Stimulated activated CD4-positive, alpha-beta T cell treated with anti-CD3 and anti-CD28 coated beads, Interleukin-12 subunit alpha, Interleukin-12 subunit beta, amount 100 ng/mL, for 48 hours (primary cell): Measurements from ENCODE around the gene ADAMTS5.

Experiments used
- DNase-seq, 3 donors: peaks; one replicate each; pipeline ENCODE4 v3.0.0-alpha.2; 2020; ENCODE audit warnings: low read depth in 2 of 3, low spot score in 1 of 3

The ADAMTS5 gene

DNA sequence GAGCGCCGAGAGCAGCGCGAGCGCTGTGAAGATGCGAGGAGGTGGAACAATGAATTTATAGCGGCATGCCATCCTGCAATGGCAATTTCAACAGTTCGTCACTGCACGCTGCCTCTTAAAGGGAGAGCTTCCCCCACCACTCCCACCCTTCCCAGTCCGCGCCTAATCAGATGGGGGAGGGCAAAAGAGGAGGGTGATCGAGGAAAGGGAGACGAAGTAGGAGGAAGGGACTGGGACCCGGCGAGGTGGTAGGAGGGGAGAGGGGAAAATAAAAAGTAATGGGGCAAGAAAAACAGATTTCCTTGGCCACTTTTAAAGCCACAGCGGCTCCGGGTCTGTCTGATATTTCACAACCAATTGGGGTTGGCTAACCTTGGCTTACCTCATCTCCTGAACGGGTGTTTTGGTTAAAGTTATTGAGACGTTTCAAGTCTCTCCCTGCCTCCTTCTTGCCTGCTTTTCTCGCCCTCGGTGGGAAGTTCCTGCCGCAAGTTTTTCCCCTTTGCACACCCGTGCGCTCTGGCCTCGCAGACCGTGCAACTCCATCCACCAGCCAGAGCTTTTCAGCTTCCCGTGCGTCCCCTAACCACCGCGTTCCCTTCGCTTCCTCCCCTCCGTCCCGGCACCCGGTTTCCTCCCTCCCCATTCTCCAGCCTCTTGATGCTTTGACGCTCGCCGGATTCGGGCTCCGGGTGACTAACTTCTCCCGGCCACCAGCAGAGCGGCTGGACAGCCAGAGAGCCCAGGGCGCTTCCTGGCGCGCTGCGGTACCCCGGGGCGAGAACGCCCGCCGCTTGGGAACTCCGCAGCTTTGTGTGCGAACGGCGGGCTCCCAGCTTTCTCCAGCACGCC, at the start of gene ADAMTS5:
Gene ADAMTS5, minus strand, starts transcription at position 27 of the 852 bp plus-strand sequence. CDS start 697 bp downstream, outside the sequence.
- DNase-seq: no peak

DNA sequence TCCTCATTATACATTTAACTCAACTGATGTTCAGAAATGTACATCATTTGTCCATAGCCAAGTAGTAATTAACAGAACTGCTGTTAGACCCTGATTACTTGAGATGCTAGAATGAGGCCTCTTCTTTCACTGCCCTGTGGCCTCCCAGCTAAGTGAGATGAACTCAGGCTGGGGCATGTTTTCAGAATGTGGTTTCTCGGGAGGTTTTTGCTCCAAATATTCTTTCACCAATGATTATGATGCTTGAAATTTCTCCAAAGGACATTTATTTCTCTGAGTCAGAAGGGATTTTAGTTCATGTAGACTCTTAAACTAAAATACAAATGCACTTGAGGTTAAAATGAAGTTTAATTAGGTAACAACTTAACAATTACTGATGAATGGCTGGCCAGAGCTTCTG, 34.6 kb upstream of the ADAMTS5 start:
- DNase-seq: no peak

DNA sequence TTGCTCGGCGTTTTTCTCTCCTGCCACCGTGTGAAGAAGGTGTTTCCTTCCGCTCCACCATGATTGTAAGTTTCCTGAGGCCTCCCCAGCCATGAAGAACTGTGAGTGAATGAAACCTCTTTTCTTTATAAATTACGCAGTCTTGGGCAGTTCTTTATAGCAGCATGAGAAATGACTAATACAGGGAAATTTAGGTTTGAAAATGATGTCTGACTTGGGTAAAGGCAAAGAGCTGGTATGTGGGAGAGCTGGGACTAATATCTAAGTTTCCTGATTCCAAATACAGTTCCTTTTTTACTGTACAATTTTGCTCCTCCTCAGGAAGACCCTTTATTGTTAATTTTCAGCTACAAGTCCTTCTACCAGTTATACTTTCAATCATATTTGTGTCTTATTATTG, 16.7 kb upstream of the ADAMTS5 start:
- DNase-seq: no peak

DNA sequence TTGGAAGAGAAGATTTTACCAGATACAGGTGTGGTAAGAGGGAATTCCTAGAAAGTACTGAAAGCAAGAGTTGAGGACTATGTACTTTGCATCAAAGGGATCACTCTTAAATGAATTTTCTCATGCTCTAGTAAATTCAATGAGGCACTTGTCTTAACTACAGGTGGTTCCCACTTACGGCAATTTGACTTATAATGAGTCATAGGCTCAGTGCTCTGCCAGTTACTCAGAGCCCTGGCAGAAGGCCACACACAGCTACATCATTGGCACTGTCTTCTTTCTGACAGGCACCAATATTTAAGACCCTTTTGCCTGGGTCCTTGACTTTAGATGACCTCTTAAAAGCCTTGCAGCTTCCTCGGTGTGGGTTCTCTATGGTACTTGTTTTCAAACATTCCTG, 15.9 kb upstream of the ADAMTS5 start:
- no peak for DNase-seq

DNA sequence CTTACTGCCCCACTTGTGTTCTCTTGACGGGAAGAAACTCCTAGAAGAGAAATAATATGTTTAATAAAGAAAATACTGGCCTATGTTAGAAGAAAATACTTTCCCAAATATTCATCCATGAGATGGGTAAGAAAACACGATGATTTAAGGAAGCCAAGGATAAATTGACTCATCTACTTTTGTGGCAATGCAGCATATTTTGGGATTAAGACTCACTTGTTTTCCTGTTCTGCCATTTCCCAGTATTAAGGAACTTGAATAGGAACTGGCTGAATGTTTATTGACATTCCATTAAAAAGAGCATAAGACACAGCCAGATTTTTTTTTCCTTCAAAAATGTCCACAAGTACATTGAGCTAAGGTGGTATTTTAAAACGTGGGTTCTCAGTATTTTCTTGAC, 10.9 kb upstream of the ADAMTS5 start:
- DNase-seq: no peak

DNA sequence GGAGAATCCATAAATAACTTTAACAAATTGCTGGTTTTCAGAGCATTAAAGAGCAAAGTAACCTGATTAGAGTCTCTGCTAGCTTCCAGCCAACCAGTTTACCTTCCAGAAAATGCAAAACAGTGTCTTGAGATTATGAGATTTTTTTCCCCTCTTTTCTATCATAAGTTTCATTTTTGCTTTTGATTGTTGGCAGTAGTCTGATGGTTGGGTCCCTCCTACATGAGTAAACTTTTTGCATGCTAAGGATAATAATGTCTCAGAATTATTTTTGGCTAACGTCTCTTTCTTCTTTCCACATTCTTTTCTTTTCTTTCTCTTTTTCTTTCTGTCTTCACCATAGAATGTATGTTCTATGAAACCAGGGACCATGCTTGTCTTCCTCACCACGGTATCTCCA, 6.3 kb upstream of the ADAMTS5 start:
- no peak for DNase-seq

DNA sequence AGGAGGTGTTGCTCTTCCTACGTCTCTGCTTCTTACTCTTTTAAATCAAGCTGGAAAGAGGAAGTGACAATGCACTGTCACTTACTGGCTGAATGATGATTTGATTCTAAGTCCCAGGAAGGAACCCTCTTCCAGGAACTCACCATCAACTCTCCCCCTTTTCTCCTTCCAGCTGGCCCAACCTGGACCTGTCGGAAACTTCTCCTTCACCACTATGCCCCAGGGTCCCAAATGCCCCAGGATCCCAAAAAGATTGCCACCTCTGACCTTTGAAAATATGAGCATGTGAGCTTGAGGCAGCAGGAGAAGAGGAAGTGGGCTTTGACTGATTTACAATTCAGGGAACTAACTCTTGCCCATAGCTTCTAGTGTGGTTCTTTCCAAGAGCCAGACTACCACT, 5.3 kb upstream of the ADAMTS5 start:
- no peak for DNase-seq

DNA sequence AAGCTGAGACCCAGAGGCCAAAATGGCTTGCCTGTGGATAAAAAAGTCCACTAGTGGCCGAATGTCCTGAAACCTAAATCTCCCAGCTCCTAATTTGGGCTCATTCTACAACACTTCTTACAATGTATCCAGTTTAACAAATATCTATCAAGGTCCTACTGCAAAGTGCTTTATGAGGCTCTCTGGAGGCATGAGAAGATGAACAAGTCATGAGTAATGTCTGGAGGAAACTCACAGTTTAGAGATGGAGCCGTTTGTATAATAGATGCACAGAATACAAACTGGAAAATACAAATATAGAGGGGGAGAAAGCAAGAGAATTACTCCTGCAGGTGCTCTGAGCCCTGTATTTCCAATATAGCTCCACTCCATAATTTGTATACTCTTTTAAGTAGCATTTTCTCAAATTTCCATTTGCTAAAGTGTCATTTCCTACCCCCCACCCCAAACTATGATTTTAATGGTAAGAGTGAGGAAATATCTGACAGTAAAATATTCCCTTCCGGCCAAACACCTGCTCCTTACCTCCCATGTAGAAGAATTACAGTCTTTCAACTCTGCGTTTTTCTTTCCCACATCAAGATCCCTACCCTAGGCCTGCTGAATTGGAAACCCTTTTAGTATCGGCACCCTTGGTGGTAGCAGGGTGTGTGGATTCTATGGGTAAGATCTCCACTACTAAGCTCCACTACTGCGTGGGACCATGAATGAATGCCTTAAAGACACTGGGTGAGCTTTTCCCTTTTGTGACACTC, 3.3 kb upstream of the ADAMTS5 start:
- no peak for DNase-seq

DNA sequence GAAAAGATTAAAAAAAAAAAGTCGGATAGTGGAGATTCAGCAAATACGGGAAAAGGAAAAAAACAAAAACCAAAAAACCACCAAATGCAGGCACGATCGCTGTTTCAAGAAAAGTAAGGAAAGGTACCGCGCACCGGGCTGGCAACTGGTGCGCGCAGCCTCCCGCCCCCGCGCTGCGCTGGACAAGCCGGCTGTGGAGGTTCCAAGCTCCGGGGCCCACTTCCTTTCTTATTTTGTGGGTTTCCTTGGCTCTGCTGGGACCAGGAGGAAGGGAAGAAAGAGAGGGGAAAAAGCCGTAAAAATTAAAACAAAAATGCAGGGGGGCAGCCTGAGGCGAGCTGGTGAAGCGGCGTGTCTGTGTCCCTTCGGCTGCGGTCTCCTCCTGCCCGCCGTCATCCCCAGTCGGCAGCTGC, 233 bp downstream of the ADAMTS5 start:
- DNase-seq: no peak

DNA sequence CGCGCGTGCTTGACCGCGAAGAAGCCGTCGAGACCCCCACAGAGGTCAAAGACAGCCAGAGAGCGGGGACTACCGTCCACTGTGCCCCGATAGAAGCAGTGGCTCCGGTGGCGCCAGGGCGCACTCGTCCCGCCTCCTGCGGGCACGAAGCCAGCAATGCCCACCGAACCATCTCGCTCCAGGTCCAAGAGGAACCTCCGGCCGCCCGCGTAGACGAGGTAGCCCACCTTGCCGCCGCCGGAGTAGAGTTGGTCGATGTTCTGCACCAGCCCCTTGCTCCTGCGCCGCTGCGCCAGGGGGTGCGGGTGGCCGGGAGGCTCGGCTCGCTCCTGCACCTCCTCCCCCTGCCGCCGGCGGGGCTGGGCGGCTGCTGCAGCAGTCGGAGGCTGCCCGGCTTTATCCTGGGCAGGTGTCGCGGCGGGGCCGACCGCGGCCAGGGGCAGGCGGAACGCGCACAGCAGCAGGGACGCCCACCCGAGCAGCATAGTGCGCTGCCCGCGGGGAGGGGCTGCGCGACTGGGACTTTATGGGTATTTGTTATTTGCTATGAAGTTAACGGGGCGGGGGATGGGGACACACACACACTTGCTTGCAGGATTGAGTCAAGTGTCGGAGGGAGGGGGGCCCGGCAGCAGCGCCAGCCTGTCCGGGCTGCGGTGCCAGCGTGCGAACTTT, 844 bp downstream of the ADAMTS5 start:
- no peak for DNase-seq

DNA sequence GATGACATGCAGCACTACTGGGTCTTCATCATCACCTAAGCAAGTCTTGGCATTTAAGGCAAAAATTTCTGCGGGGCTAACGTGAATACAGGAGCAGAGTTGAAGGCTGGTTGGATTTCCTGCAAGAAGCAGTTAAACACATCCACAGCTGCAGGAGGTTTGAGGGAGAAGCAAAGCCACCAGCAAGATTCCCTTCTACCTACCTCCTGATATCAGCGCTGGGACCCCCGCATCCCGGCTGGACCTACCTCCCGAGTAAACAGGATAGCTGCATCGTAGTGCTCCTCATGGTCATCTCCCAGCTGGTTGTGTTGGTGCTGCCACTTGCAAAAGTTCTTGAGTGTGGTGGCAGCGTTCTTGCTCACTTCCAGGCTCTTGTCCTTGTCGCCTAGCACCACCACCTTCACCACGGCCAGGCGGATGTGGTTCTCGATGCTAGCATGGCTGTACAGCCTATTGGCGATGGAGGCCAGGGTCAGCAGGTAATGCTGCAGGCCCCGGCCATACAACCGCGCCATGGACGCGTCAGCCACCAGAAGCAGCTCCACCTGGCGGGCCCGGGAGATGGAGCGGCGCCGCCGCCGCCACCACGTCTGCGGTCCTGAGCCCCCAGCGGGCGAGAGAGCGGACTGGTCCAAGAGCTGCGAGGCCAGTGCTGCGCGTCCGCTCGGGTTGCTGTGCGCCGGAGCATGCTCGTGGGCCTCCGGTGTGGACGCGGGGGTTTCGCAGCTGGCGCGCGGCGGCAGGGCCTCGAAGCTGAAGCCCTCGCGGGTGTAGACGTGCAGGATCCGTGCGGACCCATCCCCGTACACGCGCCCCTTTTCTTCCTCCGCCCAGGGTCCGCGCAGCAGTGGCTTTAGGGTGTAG, 1.6 kb downstream of the ADAMTS5 start:
- DNase-seq: no peak

DNA sequence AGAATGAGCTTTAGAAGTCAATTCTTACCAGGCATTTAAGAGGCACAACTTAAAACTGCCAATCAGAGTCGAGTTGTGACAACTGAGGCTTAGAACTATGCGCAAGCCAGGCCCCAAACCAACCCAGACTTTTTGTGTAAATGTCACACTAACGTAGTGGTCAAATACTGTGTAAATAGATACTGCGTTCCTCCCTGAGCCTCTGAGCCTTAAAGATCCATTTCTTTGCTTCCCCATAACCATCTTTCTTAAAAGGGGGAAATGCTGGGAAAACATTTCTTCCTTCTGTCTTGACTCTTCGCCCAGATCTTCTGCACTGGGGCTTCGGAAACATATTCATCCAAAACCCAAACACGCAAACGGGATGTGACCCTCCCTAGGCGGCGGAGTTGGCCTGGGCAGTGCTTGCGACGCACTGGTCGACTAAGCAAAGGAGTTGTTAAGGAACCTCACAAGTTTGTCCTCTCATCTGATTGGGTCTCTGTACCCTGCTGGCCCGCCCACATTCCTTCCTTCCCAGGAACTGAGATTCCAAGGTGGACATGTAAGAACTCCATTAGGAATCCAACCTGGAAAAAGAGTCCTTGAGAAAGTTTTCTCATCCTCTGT, 2.6 kb downstream of the ADAMTS5 start:
- DNase-seq: no peak

DNA sequence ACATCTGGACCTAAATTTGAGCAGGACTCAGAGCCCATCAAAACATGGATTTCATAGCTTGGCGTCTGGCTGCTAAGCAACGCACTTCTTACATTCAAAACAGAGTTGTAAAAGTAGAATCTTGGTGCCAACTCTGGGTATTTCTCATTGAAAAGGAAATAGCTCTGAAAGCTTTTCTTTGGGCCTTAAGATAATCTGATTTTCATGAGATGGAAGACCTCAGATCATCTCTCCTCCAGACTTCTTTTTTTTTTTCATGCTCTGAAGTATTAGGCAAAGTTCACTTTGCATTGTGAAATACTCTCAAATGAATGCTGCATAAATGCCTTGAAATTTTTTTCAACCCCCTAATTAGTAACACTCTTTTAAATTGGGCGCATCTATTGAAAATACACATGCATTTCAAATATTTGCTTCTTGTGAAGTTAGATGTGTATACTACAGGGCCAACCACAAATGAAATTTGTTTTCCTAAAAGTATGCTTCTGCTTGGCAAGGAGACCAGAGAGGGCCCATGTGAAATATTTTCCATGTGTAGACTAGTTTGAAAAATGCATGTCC, 4.2 kb downstream of the ADAMTS5 start:
- DNase-seq: no peak

DNA sequence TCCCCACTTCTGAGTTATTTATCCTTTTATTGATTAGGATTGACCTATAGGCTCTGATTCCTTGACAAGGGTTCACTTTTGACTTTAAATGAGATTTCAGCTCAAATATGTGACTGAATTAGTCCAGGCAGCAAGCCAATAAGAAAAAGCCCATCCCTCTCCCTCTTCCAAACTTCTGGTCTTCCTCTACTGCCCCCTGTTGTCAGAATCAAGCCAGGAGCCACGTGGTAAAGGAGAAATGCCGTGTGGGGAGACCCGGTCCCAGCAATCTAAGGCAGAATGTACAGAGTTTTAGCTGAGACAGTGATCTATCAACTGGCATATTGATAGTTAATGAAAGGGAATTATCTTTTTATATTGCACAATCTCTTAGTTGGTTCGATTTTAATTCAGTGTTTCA, 5.2 kb downstream of the ADAMTS5 start:
- DNase-seq: no peak

DNA sequence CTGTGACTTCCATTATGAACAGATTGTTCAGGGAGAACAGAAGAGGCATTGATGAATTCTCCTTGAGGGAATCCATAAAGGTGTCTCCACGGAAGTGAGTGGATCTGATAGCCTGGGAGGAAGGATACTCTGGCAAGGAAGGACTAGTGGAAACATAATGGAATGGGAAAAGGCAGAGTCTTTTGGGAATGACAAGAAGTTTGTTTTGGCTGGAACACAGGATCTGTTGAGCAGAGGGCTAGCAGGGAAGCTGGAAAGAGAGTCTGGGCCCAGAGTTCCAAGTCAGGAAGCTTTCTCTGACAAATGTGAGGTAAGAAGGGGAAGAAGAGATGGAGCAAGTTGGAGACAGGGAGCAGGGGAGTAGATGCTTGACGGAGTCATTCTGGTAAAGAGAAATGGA, 8.1 kb downstream of the ADAMTS5 start:
- no peak for DNase-seq

DNA sequence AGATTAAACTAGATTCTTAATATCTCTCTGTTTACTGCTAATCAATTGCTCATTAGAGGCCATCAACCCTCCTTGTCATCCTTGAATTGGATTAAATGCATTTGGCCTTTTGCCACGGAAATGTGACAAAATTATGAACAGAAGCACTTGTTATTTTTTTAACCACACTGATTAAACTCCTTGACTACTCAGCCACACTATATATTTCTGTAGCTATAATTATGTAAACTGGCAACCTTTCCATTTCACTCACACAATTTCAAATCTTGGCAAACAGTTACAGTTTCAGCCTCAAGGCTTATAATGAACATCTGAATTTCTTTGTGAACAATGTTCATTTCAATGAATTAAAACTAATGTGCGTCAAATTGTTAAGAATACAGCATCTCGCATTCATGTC, 10.1 kb downstream of the ADAMTS5 start:
- DNase-seq: no peak

DNA sequence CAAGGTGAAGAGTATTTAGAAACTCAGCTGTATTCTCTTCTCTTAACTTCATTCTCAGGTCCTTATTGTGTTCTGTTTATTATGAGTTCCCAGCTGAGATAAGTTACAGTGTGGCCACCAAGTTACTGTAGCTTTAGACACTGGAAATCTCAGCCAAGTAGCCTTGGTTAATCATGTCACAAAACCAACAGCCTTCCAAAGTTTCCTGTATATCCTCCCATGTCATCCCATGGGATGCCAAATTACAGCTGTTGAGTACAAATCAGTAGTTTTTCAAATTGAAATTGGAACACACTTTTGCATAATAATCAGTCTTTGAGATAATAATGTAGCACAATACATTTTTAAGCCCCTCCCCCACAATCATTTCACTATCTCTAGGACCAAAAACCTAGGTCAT, 10.7 kb downstream of the ADAMTS5 start:
- DNase-seq: no peak

DNA sequence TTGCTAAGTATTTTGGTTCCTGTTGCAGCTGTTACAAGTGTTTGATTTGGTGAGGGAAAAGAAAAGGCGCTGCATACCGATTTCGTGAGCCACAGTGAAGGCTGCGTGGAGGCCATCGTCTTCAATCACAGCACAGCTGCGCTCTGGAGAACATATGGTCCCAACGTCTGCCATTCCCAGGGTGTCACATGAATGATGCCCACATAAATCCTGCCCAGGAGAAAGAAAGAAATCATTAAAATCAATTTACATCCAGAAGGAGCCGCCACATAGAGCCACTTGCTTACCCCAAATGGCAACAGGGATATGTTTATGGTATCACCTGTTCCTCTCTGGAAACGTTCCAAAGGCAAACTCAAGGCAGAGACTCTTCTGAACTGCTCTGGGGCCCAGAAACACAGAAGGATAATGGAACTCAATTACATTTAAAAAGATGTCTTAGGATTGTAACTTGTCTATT, 12.2 kb downstream of the ADAMTS5 start:
- DNase-seq: no peak

DNA sequence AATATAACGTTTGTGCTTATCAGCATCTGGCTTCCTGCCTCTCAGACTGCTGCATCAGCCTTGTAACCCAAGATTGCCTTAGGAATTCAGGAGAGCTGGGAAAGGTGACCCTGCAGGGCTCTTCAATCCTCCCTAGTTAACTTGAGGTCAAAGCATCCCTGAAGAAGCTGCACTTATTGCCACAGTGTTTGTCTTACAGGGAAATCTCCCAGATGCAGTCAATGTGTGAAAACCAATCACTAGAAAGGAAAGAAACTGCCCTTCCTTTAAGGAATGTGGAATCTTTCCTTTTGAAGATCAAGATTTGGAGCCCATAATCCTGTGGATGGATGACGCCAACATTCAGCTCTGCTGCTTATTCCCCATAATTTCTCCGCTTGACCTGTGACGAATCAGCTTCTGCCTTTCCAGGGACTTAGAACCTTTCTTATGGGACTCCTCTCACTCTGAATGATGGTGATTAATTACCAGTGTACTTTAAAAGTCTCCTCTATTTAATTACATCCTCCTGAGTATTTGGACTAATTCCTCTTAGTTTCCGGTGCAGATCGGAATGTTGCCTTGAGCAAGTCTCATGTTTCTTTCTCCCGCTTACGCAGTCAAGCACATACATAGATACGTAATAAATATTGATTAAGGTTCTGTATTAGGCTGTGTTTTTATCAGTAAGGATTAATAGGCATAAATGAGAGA, 14.4 kb downstream of the ADAMTS5 start:
- no peak for DNase-seq

DNA sequence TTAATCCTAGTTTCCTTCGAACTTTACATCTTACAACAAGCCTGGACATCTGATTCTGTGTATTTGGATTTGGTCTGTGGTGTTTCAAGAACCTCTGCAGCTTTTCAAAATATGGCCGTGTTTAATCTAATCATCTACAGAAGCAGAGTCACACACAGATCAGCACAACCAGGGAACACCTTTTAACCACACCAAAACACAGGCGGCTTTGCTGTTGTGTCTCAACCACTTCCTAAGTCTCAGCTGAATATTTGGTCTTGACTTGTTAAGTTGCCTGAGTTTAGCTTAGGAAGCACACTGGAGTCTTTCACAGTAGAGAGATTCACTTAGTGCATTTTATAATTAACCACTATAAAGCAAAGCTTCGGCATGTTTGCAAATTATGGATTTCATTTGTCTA, 17.1 kb downstream of the ADAMTS5 start:
- DNase-seq: no peak
